SKM-1 (cell line): ENCODE data around the gene CREBBP.

ENCODE experiments used
- DNase-seq: peaks from one replicate; lab custom pipeline; 2025; ENCODE audit not compliant: unreplicated experiment; lab: John Stamatoyannopoulos, UW

CREBBP gene

GRCh38 chr16:3675601-3676130 lies 204.8 kb downstream of the CREBBP start:
- DNase-seq = no peak
